PC-9 (cell line): Measurements from ENCODE around the gene RLN2.

Experiments used
- EZH2 ChIP-seq: fragments of 200-600 bp; sonication (generic); IDR thresholded peaks from 2 replicates; pipeline ENCODE4 v1.8.0; 2017; ENCODE audit warnings: antibody characterized with exemption, low read depth
- TF ChIP-seq, protein P1 (sequence below): fragments of 200-600 bp; sonication (generic); conservative IDR thresholded peaks from 2 replicates; pipeline ENCODE4 v1.6.1; 2017; ENCODE audit warnings: mixed run types, antibody characterized with exemption, mild to moderate bottlenecking, moderate library complexity

GRCh38 chr9:5305741-5306140, 1.2 kb upstream of the RLN2 start:
- TF ChIP-seq, protein P1, sequence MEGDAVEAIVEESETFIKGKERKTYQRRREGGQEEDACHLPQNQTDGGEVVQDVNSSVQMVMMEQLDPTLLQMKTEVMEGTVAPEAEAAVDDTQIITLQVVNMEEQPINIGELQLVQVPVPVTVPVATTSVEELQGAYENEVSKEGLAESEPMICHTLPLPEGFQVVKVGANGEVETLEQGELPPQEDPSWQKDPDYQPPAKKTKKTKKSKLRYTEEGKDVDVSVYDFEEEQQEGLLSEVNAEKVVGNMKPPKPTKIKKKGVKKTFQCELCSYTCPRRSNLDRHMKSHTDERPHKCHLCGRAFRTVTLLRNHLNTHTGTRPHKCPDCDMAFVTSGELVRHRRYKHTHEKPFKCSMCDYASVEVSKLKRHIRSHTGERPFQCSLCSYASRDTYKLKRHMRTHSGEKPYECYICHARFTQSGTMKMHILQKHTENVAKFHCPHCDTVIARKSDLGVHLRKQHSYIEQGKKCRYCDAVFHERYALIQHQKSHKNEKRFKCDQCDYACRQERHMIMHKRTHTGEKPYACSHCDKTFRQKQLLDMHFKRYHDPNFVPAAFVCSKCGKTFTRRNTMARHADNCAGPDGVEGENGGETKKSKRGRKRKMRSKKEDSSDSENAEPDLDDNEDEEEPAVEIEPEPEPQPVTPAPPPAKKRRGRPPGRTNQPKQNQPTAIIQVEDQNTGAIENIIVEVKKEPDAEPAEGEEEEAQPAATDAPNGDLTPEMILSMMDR, result no peak
- TF ChIP-seq EZH2, result no peak
